Fibroblast of mammary gland (primary cell): Measurements from ENCODE around the gene C16orf87.

Source experiments
- DNase-seq: peaks from one replicate; pipeline ENCODE4 v3.0.0-alpha.2; 2010; ENCODE audit warnings: low read depth
- H3K4me3 ChIP-seq: 2 replicates; pipeline ENCODE4 v1.5.1; 2011; ENCODE audit warnings: low read depth, mild to moderate bottlenecking, low read length, moderate library complexity; ENCODE audit not compliant: control insufficient read depth
- CTCF ChIP-seq: conservative IDR thresholded peaks from 2 replicates; pipeline ENCODE4 v1.5.1; 2011; ENCODE audit warnings: low read depth, low read length, inconsistent platforms; ENCODE audit not compliant: control insufficient read depth, insufficient read depth

The C16orf87 gene

GRCh38 chr16:46853713-46854443 is 22.9 kb upstream of the C16orf87 start:
- DNase-seq, result peak; percentile 67
- TF ChIP-seq CTCF, result peak; percentile 94
- no peak overlapping the region for H3K4me3 ChIP-seq

GRCh38 chr16:46852130-46852529 is 21.1 kb upstream of the C16orf87 start:
- no peak overlapping the region for H3K4me3 ChIP-seq
- DNase-seq, result no peak
- no peak for TF ChIP-seq CTCF

- no peak for TF ChIP-seq CTCF
- DNase-seq, result no peak
- H3K4me3 ChIP-seq, result no peak overlapping the region
Measured at GRCh38 chr16:46850619-46851555, 19.9 kb upstream of the C16orf87 start.

- no peak for TF ChIP-seq CTCF
- DNase-seq, result no peak
Measured at GRCh38 chr16:46848768-46849764, 18.1 kb upstream of the C16orf87 start.

GRCh38 chr16:46845952-46846351 is 15.0 kb upstream of the C16orf87 start:
- H3K4me3 ChIP-seq, result no peak overlapping the region
- DNase-seq, result no peak
- TF ChIP-seq CTCF, result no peak

More at GRCh38 chr16:46848768-46849764, 18.1 kb upstream of the C16orf87 start:
- H3K4me3 ChIP-seq, result no peak overlapping the region

- no peak for TF ChIP-seq CTCF
- DNase-seq, result no peak
- H3K4me3 ChIP-seq, result no peak overlapping the region
Measured at GRCh38 chr16:46844771-46845170, 13.8 kb upstream of the C16orf87 start.
